Posterior vena cava (tissue), 2 donors: ENCODE results near the gene CLDN1. TPM values are rescaled to one million over a fixed set of nuclear protein-coding genes. Genes with fewer than 3 reads are reported as not detected.
"Not testable (repeated sequence)": the region's sequence is repeated elsewhere in the genome, so short reads cannot be mapped to it uniquely, and the experiment has no call there.

Source experiments
- DNase-seq: peaks from one replicate; pipeline ENCODE4 v3.0.0-alpha.2; 2020; ENCODE audit warnings: low spot score
- intact Hi-C, 2 donors: fragments of 100-400 bp; cut with DNase I; formaldehyde crosslinking; loops; one replicate each; pipeline versions ENCODE4 v1.14.1 to v1.14.2; 2022 to 2023
- total RNA-seq, 2 donors: library from RNA; stranded (reverse); fragmentation: NEBNext Ultra II Directional; extraction: Animal tissue kit (Norgen Biotek cat#: 25700); gene quantifications; one replicate each; pipeline ENCODE4 v1.2.1, GENCODE V29; 2021
- donor health status: DM: yes; HTN: yes; CAD: no.
- donor health status: DM: yes; HTN: yes; CAD: no.

Gene CLDN1
- total RNA-seq, 2 donors from 2014 or later, result 0.46 to 1.1 TPM

DNA sequence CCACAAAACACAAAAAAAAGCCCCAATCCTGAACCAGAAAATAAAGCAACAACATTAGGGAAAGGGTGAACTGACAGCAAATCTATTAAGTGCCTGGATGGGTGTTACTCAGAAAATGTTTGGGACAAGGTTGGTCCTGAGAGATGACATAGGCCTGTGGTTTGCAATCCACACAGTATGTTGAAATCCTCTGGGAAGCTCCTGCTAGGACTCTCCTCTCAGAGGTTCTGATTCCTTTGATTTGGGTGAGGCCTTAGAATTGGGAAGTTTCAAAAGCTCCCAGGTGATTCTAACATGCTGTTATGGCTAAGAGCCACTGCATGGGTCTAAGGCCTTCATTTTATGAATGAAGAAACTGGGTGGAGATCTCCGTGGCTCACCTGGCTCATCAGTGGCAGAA, 18.4 kb downstream of the CLDN1 start:
- no peak for DNase-seq
- intact Hi-C loops, result no loop called here

DNA sequence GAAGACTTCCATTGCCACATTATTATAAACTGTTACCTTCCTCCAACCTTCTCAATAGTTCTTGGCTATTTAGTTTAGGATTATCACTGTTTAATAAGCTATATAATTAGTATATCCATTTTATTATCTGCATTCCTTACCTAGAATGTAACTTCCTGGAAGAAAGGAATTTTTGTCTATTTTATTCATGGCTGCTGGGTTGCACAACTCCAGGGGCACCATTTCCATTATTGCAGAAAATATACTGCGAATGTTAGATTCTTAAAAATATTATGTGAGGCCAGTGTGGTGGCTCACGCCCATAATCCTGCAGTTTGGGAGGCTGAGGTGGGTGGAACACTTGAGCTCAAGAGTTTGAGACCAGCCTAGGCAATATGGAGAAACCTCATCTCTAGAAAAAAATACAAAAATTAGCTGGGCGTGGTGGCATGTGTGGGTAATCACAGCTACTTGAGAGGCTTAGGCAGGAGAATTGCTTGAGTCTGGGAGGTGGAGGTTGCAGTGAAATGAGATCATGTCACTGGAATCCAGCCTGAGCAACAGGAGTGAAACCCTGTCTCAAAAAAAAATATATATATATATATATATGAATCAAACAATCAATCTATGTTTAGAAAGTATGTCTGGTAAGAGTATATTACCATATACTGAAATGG, 19.9 kb downstream of the CLDN1 start:
- intact Hi-C loops, result no loop called here
- DNase-seq, result no peak

DNA sequence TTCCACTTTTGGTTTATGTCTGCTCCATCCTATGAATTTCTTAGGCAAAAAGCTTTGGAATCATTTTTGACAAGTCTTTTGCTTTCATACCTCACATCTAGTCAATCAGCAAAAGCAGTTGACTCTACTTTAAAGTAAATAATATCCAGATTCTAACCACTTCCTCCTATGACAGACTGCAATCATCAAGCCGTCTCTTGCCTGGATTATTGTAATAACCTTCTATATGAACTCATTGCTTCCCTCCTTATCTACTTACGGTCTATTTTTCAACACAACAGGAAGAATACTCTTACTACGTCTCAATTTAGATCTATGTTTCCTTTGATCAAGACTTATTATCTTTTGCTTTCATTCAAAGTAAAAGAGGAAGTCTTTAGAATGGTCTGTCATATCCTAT, 20.7 kb downstream of the CLDN1 start:
- DNase-seq, result no peak
- intact Hi-C loops, result no loop called here

DNA sequence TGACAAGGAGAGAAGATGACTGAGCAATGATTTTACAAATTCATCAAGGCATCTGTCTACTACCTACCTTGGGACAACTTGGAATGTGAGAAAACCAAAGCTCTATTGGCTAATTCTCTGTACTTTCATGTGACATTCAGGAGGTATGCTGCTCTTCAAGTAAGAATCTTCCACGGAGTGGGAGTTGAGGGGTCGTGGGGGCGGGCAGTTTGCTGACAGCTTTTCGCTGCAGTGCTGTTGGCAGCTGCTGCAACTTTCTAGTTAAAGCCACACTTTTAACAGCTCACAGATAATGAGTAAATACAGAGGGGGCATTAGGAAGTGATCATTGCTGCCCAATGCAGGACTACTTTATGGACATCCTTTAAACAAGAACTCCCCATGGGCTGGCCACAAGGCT, 22.3 kb downstream of the CLDN1 start:
- intact Hi-C loops, result no loop called here
- DNase-seq, result peak; percentile 61

DNA sequence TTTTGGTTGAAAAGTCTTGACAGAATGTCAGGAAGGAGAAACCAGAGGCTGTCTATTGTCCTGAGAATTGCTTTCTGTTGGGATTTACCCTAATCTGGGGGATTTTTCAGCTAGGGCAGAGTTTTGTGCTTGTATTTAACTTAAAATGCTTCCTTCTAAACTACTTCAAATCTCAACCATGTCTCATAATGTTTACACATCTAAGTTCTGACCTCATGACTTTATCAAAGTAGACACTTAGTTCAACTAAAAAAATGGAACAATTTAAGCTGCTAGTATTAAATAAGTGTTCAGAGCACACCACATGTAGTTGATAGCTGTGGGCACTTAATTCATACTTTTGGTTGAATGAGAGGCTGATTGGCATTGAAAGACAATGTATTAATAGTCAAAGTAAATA, 28.2 kb downstream of the CLDN1 start:
- DNase-seq, result no peak
- intact Hi-C loops, result no loop called here

DNA sequence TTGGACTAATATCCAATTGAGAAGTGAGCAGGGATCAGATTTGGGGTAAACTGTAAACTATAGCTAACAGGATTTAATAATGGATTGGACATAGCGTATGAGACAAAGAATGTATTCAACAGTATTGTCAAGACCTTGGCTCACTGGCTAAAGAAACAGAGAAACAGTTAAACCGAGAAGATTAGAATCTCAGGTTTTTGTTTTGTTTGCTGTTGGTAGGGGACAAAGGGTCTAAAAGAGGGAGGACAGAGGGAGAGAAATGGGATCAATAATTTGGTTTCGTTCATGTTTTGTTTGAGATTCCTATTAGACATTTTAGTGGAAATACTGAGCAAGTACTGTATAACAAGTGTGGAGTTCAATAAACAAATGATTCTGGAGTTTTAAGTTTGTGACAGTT, 28.6 kb downstream of the CLDN1 start:
- intact Hi-C loops, result no loop called here
- DNase-seq, result no peak

DNA sequence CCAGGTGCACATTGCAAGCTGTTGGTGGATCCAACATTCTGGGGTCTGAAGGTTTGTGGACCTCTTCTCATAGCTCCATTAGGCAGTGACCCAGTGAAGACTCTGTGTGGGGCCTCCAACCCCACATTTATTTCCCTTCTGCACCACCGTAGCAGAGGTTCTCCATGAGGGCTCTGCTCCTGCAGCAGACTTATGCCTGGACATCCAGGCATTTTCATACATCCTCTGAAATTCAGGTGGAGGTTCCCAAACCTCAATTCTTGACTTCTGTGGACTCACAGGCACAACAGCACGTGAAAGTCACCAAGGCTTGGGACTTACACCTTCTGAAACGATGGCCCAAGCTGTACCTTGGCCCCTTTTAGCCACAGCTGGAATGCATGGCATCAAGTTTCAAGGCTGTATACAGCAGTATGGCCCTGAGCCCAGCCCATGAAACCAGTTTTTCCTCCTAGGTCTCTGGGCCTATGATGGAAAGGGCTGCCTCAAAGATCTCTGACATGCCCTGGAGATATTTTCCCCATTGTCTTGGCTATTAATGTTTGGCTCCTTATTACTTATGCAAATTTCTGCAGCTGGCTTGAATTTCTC, 30.2 kb downstream of the CLDN1 start:
- intact Hi-C loops, result no loop called here

DNA sequence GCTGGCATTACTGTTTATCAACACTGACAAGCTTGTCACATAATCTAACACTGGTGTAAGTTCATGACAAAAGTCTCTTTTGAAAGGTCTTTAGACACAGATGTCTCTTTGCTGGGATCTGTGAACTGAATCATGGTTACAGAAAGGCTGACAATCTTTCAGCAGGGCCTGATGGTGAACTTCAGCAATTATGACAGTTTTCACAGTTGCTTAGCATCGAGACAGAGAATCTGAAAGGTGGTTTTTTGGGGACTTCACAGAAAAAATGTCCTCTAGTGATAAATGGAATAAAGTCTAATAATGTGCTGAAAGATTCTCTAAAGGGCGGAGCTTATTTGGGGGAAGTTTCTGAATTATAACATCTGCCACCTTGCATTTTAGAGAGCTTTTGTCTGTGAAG, 32.3 kb downstream of the CLDN1 start:
- no peak for DNase-seq
- intact Hi-C loops, result no loop called here

More for the DNA sequence above, 30.2 kb downstream of the CLDN1 start:
- no peak for DNase-seq

DNA sequence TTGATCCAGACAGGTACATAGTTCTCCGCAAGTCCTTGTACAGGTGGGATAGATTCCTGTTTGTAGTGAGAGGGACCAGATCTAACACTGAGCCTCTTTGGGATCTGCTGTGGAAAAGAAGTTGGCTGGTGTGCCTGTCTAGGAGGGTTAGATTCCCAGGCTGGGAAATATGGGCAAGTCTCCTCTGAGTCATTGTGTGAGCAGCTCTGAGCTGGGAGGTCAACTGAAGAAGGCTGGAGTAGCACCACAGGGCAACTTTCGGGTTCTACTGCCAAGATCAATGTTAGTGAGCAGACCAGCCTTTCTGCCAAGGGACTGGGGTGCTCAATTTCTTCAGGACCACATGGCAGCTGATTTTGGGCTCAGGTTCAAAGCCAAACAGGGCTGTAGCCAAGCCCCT, 33.4 kb downstream of the CLDN1 start:
- intact Hi-C loops, result no loop called here
- DNase-seq, result no peak

DNA sequence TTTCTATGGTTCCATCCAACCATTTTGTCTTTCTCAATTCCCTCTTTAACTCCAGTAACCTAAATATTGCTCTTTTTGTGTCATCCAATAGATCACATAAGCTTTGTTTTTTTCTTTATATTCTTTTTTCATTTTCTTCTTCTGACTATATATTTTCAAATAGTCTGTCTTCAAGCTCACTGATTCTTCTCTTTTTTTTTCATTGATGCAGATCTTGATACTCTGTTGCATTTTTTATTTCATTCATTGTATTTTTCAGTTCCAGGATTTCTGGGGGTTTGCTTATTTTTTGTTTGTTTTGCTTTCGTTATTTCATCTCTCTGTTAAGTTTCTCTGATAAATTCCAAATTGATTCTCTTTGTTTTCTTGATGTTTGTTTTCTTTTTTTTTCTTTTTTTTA, 36.2 kb downstream of the CLDN1 start:
- intact Hi-C loops, result no loop called here
- DNase-seq, result no peak

DNA sequence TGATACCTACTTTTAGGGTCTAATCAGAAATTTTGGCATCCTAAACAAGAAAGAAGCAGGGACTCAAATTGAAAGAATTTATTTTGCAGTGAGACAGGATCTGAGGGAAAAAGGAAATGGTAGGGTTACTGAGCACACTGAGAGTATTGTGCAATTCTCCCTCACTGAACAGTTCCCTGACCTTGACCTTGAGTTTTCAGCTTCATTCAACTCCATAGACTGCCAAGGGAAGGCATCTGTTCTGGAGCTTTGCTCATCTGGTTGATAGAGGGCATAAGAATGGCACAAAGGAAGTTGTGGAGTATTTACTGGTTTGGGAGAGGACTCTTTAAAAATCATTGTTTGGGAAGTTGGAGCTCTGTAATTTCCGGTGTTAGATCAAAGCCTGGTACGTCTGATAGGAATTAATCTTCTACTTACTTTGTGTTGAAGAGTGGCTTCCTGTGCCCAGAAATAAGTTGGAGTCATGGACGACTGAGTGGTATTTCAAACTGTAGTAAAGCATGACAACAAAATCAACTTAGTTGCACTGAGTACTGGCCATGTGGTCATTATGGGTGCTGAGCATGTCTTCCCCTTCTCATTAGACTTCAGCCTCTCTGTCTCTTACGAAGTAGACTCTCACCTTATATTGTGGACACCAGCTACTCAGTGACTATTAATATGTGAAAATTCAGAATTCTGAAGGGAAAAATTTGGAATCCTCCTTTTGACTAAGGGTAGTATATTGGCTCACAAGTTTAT, 40.8 kb downstream of the CLDN1 start:
- no peak for DNase-seq
- intact Hi-C loops, result no loop called here

DNA sequence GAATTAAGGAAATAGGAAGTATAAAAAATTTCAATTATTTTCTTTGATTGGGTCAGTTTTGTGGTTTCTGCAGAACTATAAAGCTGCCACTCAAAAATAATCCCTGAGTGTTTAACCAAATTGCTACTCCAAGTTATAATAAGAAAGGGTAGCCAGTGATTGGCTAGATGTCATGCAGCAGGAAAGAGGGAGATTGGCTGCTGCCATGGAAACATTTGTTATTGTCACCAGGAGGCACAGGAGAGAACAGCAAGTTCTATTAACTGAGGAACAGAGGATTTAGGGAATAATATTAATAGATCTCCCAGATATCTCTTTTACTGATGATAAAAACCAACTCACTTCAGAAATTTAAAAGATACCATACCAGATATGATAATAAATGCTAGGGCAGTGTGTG, 42.6 kb downstream of the CLDN1 start:
- DNase-seq, result no peak
- intact Hi-C loops, result no loop called here

DNA sequence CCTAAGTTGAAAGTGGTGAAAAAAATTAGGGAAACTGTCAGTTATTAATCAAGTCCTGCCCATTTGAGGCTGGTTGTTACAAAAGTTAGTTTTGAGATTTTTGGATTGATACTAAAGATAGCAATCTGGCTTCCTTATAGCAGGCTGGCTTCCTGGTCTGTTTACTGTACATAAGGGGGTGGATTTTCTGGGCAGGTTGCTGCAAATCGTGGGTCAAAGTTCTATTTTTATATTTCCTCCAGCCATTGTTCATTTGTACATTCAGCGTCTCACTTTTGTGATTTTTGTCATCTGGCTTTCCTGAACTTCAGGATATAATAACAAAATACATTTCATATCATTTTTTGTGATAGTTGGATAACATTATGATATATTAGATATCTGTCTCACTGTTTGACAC, 49.5 kb downstream of the CLDN1 start:
- DNase-seq, result no peak
- intact Hi-C loops, result no loop called here

DNA sequence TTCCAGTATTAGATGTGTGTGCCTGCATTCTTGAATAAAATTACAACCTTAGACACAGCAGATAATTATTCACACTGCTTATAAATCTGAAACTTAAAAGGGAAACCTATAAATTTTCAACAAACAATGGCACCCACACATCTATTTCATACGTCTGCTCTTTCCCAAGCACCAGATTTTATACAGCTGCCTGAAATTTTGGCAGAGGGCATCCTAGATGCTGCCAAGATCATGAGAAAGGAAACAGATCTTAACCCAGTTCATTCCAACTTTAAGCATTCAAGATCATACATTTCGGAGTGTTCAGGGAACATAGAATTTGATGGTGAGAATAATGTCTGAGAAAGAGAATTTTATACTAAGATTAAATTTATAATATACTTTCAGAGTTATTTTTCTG, 53.1 kb downstream of the CLDN1 start:
- DNase-seq, result no peak
- intact Hi-C loops, result no loop called here

DNA sequence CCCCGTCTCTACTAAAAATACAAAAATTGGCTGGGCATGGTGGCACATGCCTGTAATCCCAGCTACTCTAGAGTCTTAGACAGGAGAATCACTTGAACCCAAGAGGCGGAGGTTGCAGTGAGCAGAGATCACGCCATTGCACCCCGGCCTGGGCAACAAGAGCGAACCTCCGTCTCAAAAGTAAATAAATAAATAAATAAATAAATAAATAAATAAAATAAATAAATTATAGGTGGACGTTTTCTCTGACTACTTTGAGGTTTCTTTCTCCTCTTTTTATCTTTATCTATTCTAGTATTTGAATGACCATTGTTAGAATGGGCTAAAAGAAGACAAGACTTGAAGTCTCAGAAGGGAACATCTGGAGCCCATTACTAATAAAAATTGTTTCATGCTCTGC, 54.8 kb downstream of the CLDN1 start:
- DNase-seq, intact Hi-C loops: not testable (repeated sequence)

DNA sequence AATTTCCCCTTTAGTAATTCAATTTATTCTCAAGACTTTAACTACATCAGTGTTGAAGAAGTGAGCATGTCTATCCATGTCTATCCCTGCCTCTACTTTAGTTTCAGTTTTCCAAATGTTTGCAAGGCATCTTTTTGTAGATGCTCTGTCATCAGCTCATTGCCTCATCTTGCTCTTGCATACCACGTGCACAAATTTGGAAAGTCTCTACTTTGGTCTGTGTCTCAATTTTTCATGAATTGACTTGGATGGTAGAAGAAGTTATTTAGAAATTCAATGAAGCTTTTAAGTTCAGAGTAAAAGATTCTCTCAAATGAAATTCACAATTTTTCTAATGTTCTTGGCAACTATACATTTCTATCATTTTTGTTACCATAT, 55.3 kb downstream of the CLDN1 start:
- intact Hi-C loops, result no loop called here
- DNase-seq, result no peak

DNA sequence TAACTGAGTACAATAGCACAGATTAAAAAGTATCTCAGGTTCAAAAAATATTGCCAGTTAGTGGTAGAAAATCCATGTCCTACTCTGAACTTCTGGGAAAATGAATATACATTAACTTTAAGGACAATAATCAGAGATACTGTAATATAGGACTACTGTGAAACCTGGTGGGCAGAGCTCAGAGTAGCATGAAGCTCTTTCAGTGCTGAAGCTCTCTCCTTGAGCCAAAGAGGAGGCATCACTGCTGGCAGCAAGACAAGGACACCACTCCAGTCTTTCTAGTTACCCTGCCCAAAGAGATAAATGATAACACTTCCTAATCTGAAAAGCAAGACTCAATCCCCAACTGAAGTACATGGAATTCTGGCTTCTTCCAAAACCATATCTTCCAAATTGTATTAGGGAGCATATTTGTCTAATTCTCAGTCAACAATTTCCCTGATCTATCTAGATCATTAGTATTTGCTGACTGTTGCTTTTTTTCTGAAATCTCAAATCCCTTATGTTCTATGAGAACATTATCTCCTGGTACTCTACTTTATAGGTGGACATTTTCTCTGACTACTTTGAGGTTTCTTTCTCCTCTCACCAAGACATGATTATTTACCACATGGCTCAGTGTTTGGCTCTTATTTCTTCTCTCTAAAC, 55.9 kb downstream of the CLDN1 start:
- intact Hi-C loops, result no loop called here
- DNase-seq, result no peak

DNA sequence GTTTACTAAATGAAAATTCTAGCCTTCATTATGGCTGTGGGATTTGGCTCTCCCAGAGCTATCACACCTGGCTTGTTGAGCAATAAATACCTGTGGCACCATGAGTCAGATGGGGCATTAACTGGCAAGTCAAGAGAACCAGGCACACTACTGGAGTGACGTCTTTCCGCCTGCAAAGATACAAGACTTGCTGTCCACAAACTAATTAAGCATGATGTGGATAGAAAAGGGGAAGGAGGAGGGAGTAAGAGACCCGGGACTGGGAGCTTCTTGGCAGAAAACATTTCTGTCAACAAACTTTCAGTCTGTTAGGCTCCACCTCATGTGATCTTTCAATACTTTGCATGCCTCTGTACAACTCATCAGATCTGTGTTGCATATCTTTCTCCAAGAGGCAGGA, 56.5 kb downstream of the CLDN1 start:
- intact Hi-C loops, result no loop called here

DNA sequence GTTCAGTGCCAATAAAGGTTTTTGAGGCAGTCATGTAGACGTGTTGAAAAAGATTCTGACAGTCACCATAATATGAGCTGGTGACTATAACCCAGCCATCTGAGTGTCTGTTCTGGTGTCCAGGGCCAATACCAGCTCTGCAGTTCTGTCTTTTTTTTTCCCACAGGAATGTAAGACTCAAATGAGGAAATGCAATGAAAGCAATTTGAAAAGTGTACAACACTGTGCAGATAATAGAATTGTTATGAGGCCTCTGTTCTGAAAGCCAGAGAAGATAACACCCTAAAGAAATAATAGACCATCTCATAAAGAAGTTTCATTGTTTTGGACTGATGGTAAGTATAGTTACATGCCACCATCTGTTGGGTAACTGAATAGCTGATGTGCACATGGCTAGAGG, 57.1 kb downstream of the CLDN1 start:
- DNase-seq, result no peak
- intact Hi-C loops, result no loop called here

More for the DNA sequence above, 56.5 kb downstream of the CLDN1 start:
- no peak for DNase-seq

DNA sequence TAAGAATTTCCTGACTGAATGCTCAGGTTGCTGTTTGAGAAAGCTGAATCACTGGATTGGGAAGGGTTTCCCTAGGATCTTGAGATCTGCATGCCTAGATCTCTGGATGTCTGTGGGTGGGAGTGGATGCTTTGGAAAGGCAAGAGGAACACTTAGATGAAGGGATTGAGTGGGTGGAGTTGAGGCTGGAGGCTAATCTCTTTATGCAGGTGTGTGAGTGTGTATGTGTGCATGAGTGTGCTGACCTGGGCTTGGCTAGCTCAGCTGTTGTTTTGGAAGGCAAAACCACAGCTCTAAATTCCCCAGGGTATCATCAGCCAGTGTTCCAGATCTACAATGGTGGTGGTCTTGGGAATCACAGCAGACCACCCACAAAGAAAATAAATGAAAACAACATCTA, 60.5 kb downstream of the CLDN1 start:
- intact Hi-C loops, result no loop called here
- DNase-seq, result no peak

DNA sequence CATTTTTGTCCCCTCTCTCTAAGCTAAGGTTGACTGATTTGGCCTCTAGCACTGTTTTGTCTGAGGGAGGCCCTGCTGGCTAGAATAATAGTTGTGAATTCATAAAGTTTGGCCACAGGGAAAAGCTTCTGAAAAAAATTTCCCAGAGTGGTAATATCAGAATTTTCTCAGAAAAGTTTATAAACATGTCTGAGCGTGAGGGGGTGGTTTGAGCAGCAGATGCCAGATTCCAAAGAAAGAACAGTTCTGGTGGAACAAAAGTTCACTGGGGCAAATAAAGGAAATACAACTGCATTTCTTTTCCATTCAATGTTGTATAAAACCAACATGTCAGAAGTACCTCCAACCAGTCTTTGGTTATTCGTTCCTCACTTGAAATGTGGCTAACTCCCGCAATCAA, 61.2 kb downstream of the CLDN1 start:
- intact Hi-C loops, result no loop called here
- no peak for DNase-seq
